Measurements from ENCODE around the gene PAGE1.

PAGE1 gene

DNA sequence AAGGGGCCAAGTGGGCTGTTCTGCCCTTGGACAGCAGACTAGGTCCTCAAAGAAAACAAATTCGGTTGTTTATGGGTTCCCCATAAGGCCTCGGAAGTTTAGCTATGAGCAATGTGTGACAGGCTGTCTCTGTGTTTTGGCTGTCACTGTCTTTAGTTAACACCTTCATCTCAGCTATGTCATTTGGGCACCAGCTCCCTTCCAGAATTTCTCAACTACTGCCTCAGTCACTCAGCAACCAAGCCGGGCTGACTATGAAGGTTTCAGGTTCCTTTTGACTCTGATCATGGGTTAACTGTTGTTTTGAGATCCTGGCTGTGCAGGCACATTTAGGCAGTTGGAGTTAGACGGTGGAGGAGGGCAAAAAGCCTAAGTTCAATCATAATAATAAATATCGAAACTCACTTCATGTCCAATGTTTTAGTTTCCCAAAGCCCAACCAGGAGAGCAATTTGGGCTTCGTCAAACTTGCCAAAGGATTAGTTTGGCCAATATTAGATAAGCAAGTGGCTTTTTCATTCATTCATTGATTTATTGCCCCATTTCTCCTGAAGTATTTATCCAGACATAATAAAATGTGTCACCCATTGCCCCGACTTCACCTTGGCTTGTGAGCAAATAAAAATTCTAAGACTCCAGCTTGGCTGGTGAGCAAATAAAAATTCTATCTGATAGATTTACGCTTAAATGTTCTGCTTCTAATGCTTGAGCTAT, 9.1 kb upstream of the PAGE1 start:
- Histone ChIP-seq H3K27ac (ENCODE audit: low read length) (no peak overlapping the region), H3K27me3 (ENCODE audit: control insufficient read depth, insufficient read depth, low read length) (no peaks in the 10 kb centered on the region), H3K4me3 (ENCODE audit: low read length) (no peak overlapping the region), H3K36me3 (ENCODE audit: control insufficient read depth, insufficient read depth, low read length) (no peaks in the 10 kb centered on the region), H3K4me1 (ENCODE audit: control insufficient read depth, insufficient read depth, low read length) (no peaks in the 10 kb centered on the region), H3K9me3 (ENCODE audit: control insufficient read depth, insufficient read depth, low read length) (no peaks in the 10 kb centered on the region)
- no CpG with 5 or more reads among the region's 8 CpGs for WGBS (ENCODE audit: insufficient coverage, insufficient read length)
- DNase-seq (ENCODE audit: low read depth, low spot score): no peak

DNA sequence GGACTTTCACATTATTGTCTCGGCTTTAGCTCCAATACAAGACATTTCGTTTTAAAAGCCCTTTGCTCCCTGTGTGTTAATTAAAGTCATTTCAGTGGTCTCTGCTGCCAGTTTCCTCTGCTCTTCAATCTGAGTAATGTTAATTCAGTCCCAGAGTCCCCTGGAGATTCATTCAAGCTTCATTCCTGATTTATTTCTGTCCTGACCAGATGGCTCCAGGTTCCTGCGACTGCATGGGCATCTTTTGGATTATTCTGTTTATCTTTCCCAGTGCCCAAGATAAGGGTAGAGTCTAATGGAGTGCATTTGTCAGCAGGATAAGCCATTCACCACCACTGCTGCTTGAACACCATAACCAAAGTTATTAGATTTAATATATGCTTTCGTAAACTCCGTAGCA, 6.1 kb upstream of the PAGE1 start:
- no peak for DNase-seq (ENCODE audit: low read depth, low spot score)
- Histone ChIP-seq H3K4me1 (ENCODE audit: control insufficient read depth, insufficient read depth, low read length) (no peaks in the 10 kb centered on the region), H3K36me3 (ENCODE audit: control insufficient read depth, insufficient read depth, low read length) (no peaks in the 10 kb centered on the region), H3K4me3 (ENCODE audit: low read length) (no peak overlapping the region), H3K27me3 (ENCODE audit: control insufficient read depth, insufficient read depth, low read length) (no peaks in the 10 kb centered on the region), H3K9me3 (ENCODE audit: control insufficient read depth, insufficient read depth, low read length) (no peaks in the 10 kb centered on the region), H3K27ac (ENCODE audit: low read length) (no peak overlapping the region)
- WGBS (ENCODE audit: insufficient coverage, insufficient read length): no CpG with 5 or more reads among the region's 5 CpGs

GRCh38 chrX:49701323-49701722, 5.5 kb upstream of the PAGE1 start:
- Histone ChIP-seq H3K27ac (ENCODE audit: low read length) (no peak overlapping the region), H3K36me3 (ENCODE audit: control insufficient read depth, insufficient read depth, low read length) (no peaks in the 10 kb centered on the region), H3K9me3 (ENCODE audit: control insufficient read depth, insufficient read depth, low read length) (no peaks in the 10 kb centered on the region), H3K4me1 (ENCODE audit: control insufficient read depth, insufficient read depth, low read length) (no peaks in the 10 kb centered on the region), H3K27me3 (ENCODE audit: control insufficient read depth, insufficient read depth, low read length) (no peaks in the 10 kb centered on the region), H3K4me3 (ENCODE audit: low read length) (no peak overlapping the region)
- no peak for DNase-seq (ENCODE audit: low read depth, low spot score)

- H3K36me3 ChIP-seq (ENCODE audit: control insufficient read depth, insufficient read depth, low read length): no peaks in the 10 kb centered on the region
- H3K9me3 ChIP-seq (ENCODE audit: control insufficient read depth, insufficient read depth, low read length): no peaks in the 10 kb centered on the region
- no CpG with 5 or more reads among the region's 2 CpGs for WGBS (ENCODE audit: insufficient coverage, insufficient read length)
- no peaks in the 10 kb centered on the region for H3K4me1 ChIP-seq (ENCODE audit: control insufficient read depth, insufficient read depth, low read length)
- H3K27ac ChIP-seq (ENCODE audit: low read length): no peak overlapping the region
- no peaks in the 10 kb centered on the region for H3K27me3 ChIP-seq (ENCODE audit: control insufficient read depth, insufficient read depth, low read length)
- no peak for DNase-seq (ENCODE audit: low read depth, low spot score)
- H3K4me3 ChIP-seq (ENCODE audit: low read length): no peak overlapping the region
These were observed 20.6 kb downstream of the PAGE1 start for GRCh38 chrX:49675075-49675719.

DNA sequence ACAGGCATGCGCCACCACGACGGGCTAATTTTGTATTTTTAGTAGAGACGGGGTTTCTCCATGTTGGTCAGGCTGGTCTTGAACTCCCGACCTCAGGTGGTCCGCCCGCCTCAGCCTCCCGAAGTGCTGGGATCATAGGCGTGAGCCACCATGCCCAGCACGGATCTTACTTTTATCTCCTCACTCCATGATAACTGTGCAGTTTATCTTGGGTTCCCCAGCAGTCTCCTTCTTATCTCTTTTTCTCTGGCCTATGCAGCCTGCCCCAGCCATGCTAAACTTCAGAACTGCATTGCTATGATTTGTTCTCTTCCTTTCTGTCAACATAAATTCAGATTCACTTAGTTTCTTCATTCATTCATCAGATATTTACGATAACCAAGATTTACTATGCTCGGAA, 22.4 kb downstream of the PAGE1 start:
- no CpG with 5 or more reads among the region's 12 CpGs for WGBS (ENCODE audit: insufficient coverage, insufficient read length)
- Histone ChIP-seq H3K9me3 (ENCODE audit: control insufficient read depth, insufficient read depth, low read length) (no peaks in the 10 kb centered on the region), H3K36me3 (ENCODE audit: control insufficient read depth, insufficient read depth, low read length) (no peaks in the 10 kb centered on the region), H3K27me3 (ENCODE audit: control insufficient read depth, insufficient read depth, low read length) (no peaks in the 10 kb centered on the region), H3K4me1 (ENCODE audit: control insufficient read depth, insufficient read depth, low read length) (no peaks in the 10 kb centered on the region), H3K4me3 (ENCODE audit: low read length) (no peak overlapping the region), H3K27ac (ENCODE audit: low read length) (no peak overlapping the region)
- DNase-seq (ENCODE audit: low read depth, low spot score): no peak

DNA sequence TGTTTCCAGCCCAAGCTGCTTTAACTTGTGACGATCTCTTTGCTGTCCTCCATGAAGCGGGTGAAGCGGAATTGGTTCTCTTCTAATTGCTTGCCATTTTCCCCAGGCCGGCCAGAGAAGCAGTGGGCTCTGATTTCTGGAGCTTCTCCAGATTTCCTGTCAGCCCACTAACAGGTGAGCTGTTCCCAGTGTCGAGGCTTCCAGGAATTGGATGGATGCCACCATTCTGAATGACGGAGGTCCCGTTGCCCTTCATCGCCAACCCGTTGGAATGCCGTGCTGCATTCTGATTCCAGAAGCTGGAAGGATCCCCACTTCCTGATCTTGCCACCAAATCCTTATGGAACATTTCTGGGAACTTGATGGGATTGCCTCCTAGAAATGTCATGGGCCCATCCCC, 31.0 kb downstream of the PAGE1 start:
- Histone ChIP-seq H3K4me3 (ENCODE audit: low read length) (no peak overlapping the region), H3K27me3 (ENCODE audit: control insufficient read depth, insufficient read depth, low read length) (no peaks in the 10 kb centered on the region; the same call in 1 of the 2 replicates), H3K36me3 (ENCODE audit: control insufficient read depth, insufficient read depth, low read length) (no peaks in the 10 kb centered on the region), H3K9me3 (ENCODE audit: control insufficient read depth, insufficient read depth, low read length) (no peaks in the 10 kb centered on the region), H3K4me1 (ENCODE audit: control insufficient read depth, insufficient read depth, low read length) (no peaks in the 10 kb centered on the region), H3K27ac (ENCODE audit: low read length) (no peak overlapping the region)
- WGBS (ENCODE audit: insufficient coverage, insufficient read length): no CpG with 5 or more reads among the region's 10 CpGs
- DNase-seq (ENCODE audit: low read depth, low spot score): no peak

DNA sequence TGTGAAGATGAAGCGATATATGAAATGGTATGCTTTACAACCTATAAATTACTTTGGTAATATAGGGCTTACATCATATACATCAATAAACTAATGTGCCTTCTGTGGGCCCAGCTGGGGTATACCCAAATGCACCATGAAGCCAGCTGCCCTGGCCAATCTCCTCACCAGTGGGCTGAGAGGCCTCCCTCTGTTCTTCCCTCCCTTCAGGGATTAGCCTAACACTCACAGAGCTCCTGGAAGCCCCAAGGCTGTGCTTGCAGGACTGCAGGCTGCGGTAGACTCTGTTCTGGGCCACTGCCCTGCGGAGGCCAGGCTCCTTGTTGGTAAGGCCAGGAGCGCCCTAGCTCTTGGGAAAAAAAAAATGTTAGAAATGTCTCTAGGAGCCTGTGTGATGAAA, 33.9 kb downstream of the PAGE1 start:
- Histone ChIP-seq H3K36me3 (ENCODE audit: control insufficient read depth, insufficient read depth, low read length) (no peaks in the 10 kb centered on the region), H3K4me3 (ENCODE audit: low read length) (no peak overlapping the region), H3K27me3 (ENCODE audit: control insufficient read depth, insufficient read depth, low read length) (no peaks in the 10 kb centered on the region; the same call in 1 of the 2 replicates), H3K27ac (ENCODE audit: low read length) (no peak overlapping the region), H3K9me3 (ENCODE audit: control insufficient read depth, insufficient read depth, low read length) (no peaks in the 10 kb centered on the region), H3K4me1 (ENCODE audit: control insufficient read depth, insufficient read depth, low read length) (no peaks in the 10 kb centered on the region)
- DNase-seq (ENCODE audit: low read depth, low spot score): no peak
- no CpG with 5 or more reads among the region's 4 CpGs for WGBS (ENCODE audit: insufficient coverage, insufficient read length)

DNA sequence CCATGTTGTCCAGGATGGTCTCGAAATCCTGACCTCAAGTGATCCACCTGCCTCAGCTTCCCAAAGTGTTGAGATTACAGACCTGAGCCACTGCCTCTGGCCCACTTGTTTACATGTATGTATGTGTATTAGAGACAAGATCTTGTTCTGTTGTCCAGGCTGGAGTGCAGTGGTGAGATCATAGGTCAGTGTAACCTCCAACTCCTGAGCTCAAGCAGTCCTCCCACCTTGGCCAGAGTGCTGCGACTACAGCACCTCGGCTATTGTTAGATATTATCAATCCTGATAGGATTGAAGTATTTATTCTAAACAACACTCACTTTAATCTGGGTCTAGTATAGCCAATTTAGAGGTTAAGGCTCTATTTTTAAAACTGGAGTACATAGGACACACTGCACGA, 36.0 kb downstream of the PAGE1 start:
- no peak for DNase-seq (ENCODE audit: low read depth, low spot score)
- WGBS (ENCODE audit: insufficient coverage, insufficient read length): no CpG with 5 or more reads among the region's 4 CpGs

GRCh38 chrX:49656533-49656932, 39.3 kb downstream of the PAGE1 start:
- no peaks in the 10 kb centered on the region for H3K36me3 ChIP-seq (ENCODE audit: control insufficient read depth, insufficient read depth, low read length)
- no peak overlapping the region for H3K4me3 ChIP-seq (ENCODE audit: low read length)
- DNase-seq (ENCODE audit: low read depth, low spot score): no peak
- H3K4me1 ChIP-seq (ENCODE audit: control insufficient read depth, insufficient read depth, low read length): no peaks in the 10 kb centered on the region
- WGBS (ENCODE audit: insufficient coverage, insufficient read length): no CpG with 5 or more reads among the region's 3 CpGs
- no peaks in the 10 kb centered on the region for H3K27me3 ChIP-seq (ENCODE audit: control insufficient read depth, insufficient read depth, low read length)
- H3K27ac ChIP-seq (ENCODE audit: low read length): no peak overlapping the region
- no peaks in the 10 kb centered on the region for H3K9me3 ChIP-seq (ENCODE audit: control insufficient read depth, insufficient read depth, low read length)

More for the DNA sequence above, 36.0 kb downstream of the PAGE1 start:
- Histone ChIP-seq H3K4me3 (ENCODE audit: low read length) (no peak overlapping the region), H3K4me1 (ENCODE audit: control insufficient read depth, insufficient read depth, low read length) (no peaks in the 10 kb centered on the region), H3K36me3 (ENCODE audit: control insufficient read depth, insufficient read depth, low read length) (no peaks in the 10 kb centered on the region), H3K27me3 (ENCODE audit: control insufficient read depth, insufficient read depth, low read length) (no peaks in the 10 kb centered on the region; the same call in 1 of the 2 replicates), H3K27ac (ENCODE audit: low read length) (no peak overlapping the region), H3K9me3 (ENCODE audit: control insufficient read depth, insufficient read depth, low read length) (no peaks in the 10 kb centered on the region)

DNA sequence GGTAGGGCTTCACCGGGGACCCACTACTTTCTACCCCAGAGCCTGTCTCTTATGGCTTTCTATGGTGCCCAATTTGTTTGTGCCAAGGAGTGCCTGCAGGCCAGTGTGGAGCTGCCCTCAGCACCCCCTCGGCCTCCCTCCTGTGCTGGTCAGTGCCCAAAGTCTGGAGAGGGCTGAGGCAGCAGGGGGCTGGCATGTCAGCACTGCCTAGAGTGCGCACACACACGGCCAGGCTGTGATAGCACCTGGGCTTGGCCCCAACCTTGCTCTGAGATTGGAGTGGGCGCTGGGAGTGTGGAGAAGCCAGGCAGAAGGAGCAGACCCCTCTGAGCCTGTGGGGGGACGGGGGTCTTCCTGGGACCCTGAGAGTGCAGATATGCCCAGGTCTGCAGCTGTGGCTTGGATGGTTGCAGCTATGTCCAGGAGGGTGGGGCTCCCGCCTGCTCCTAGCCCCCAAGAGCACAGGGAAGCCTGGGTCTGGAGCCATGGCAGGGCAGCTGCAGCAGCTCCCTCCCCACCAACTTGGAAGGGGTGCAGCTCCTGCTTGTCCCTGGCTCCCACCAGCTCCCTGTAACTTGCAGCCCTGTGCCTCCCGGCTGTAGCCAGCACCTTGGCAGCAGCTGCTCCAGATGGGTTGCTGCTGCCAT, 50.7 kb downstream of the PAGE1 start:
- Histone ChIP-seq H3K4me1 (ENCODE audit: control insufficient read depth, insufficient read depth, low read length) (no peaks in the 10 kb centered on the region), H3K27me3 (ENCODE audit: control insufficient read depth, insufficient read depth, low read length) (no peaks in the 10 kb centered on the region), H3K27ac (ENCODE audit: low read length) (no peak overlapping the region), H3K9me3 (ENCODE audit: control insufficient read depth, insufficient read depth, low read length) (no peaks in the 10 kb centered on the region), H3K36me3 (ENCODE audit: control insufficient read depth, insufficient read depth, low read length) (no peaks in the 10 kb centered on the region), H3K4me3 (ENCODE audit: low read length) (no peak overlapping the region)
- DNase-seq (ENCODE audit: low read depth, low spot score): no peak
- no CpG with 5 or more reads among the region's 8 CpGs for WGBS (ENCODE audit: insufficient coverage, insufficient read length)

Measured in iPS DF 6.9 (cell line).